ENCODE measurements around the gene BOD1L2. TPM values are rescaled to one million over a fixed set of nuclear protein-coding genes. Genes with fewer than 3 reads are reported as not detected.

BOD1L2 gene
- total RNA-seq: under 1 TPM in 2 of 8 experiments, not detected in 6; 0.05 to 0.38 TPM

DNA sequence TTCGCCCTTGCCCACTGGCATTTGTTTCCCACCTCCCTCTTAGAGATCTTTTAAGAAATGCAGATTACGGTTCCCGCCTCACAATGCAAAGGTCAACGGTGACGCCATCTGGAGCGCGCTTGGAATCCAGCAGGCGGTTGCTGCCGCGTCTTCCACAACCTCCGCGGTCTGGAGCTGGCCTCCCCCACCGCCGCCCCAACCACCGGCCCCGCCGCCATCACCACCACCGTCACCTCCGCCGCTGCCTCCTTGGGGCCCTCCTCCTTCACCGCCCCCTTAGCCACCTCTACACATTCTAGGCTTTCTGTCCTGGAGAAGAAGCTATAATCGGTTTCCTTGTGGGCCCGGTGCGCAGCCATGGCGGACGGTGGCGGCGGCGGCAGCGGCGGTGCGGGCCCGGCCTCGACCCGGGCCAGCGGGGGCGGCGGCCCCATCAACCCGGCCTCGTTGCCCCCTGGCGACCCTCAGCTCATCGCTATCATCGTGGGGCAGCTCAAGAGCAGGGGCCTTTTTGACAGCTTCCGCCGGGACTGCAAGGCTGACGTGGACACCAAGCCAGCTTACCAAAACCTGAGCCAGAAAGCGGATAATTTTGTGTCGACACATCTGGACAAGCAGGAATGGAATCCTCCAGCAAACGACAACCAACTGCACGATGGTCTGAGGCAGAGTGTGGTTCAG lies at the start of gene BOD1L2:
Gene BOD1L2 (plus strand): TSS at position 132 of the 681 bp plus-strand sequence. CDS start 226 bp downstream, at position 358.
- Histone ChIP-seq H3K4me3 (no peak within 1 kb of the TSS), H3K4me1 (replicated peaks in 1 of 2) (peaks cover 43 to 44% of the 10 kb centered on the region in 2 donors), H3K27ac (no peak within 1 kb of the TSS)
- no peak for ATAC-seq (replicated peaks in 6 of 8)
- in situ Hi-C loops (cut with MboI; ENCODE audit: low pct_unique_long_range_greater_than_20kb in 2 of 9, low sequenced_read_pairs in 9 of 9, unreplicated experiment in 9 of 9): no loop called here
- 38 to 100% (median 95%) methylated on average over 1 to 11 of the region's 50 CpGs; no CpG with 5 or more reads in 4 of the 10 experiments for WGBS, 10 experiments

- peak in 4 of 8 experiments; percentile 38 to 55 (median 51) for ATAC-seq (replicated peaks in 6 of 8)
Measured at GRCh38 chr18:57107140-57107832, 39.6 kb upstream of the BOD1L2 start.

GRCh38 chr18:57110290-57110689 lies 36.6 kb upstream of the BOD1L2 start:
- no peak overlapping the region for H3K27ac ChIP-seq
- in situ Hi-C loops (cut with MboI; ENCODE audit: low pct_unique_long_range_greater_than_20kb in 2 of 9, low sequenced_read_pairs in 9 of 9, unreplicated experiment in 9 of 9): no loop called here
- no peak overlapping the region for H3K4me3 ChIP-seq
- peak in 4 of 8 experiments; percentile 8 to 58 (median 46) for ATAC-seq (replicated peaks in 6 of 8)
- WGBS, 10 experiments: 0 to 80% (median 50%) methylated on average over 2 to 4 of the region's 4 CpGs; no CpG with 5 or more reads in 1 of the 10 experiments
- peaks cover 14 to 15% of the 10 kb centered on the region in 2 donors for H3K4me1 ChIP-seq (replicated peaks in 1 of 2)

More at GRCh38 chr18:57107140-57107832, 39.6 kb upstream of the BOD1L2 start:
- Histone ChIP-seq H3K27ac (no peak overlapping the region), H3K4me1 (replicated peaks in 1 of 2) (no peaks in the 10 kb centered on the region), H3K4me3 (no peak overlapping the region)
- 0 to 90% (median 67%) methylated on average over 1 to 4 of the region's 4 CpGs; no CpG with 5 or more reads in 1 of the 10 experiments for WGBS, 10 experiments
- in situ Hi-C loops (cut with MboI; ENCODE audit: low pct_unique_long_range_greater_than_20kb in 2 of 9, low sequenced_read_pairs in 9 of 9, unreplicated experiment in 9 of 9): no loop called here

- in situ Hi-C loops (cut with MboI; ENCODE audit: low pct_unique_long_range_greater_than_20kb in 2 of 9, low sequenced_read_pairs in 9 of 9, unreplicated experiment in 9 of 9): no loop called here
- Histone ChIP-seq H3K4me1 (replicated peaks in 1 of 2) (peaks cover 24 to 27% of the 10 kb centered on the region in 2 donors), H3K27ac (peak overlapping the region; percentile 34 to 67), H3K4me3 (no peak overlapping the region)
- ATAC-seq (replicated peaks in 6 of 8): peak in 5 of 8 experiments; percentile 76 to 93 (median 90)
- WGBS, 10 experiments: 0 to 60% (median 37%) methylated on average over 1 to 4 of the region's 4 CpGs; no CpG with 5 or more reads in 4 of the 10 experiments
Measured at GRCh38 chr18:57113799-57114420, 33.0 kb upstream of the BOD1L2 start.

DNA sequence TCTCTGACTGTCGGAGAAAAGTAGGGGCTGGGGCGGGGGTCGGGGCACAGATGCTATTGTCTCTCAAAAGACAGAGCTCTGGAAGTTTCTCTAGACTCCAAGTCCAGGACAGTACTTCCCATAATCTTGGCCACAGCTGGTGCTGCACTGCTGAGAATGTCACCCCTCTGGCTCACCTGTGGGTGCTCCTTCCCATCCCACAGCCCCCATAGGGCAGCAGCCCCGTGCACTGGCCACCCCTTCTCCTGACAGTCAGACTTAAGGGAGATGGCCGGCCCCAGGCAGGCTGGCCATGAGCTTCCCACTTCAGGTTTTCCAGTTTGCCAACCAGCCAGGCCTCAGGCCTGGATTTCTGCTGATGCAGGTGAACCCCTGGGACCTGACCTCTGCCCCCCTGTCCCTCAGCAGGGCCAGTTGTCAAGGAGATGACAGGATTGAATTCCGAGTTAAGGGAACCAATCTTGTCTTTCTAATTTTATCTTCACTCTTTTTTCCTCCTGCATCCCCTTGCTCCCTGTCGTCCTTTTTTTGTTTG lies 30.2 kb upstream of the BOD1L2 start:
- Histone ChIP-seq H3K4me1 (replicated peaks in 1 of 2) (peaks cover 27 to 28% of the 10 kb centered on the region in 2 donors), H3K27ac (no peak overlapping the region), H3K4me3 (no peak overlapping the region)
- WGBS, 10 experiments: 0 to 58% (median 43%) methylated on average over 1 to 4 of the region's 7 CpGs; no CpG with 5 or more reads in 1 of the 10 experiments
- in situ Hi-C loops (cut with MboI; ENCODE audit: low pct_unique_long_range_greater_than_20kb in 2 of 9, low sequenced_read_pairs in 9 of 9, unreplicated experiment in 9 of 9): no loop called here
- no peak for ATAC-seq (replicated peaks in 6 of 8)

GRCh38 chr18:57121542-57122112 lies 25.3 kb upstream of the BOD1L2 start:
- 0 to 47% (median 16%) methylated on average over 1 to 7 of the region's 33 CpGs; no CpG with 5 or more reads in 6 of the 10 experiments for WGBS, 10 experiments
- Histone ChIP-seq H3K27ac (no peak overlapping the region), H3K4me3 (no peak overlapping the region), H3K4me1 (replicated peaks in 1 of 2) (peaks cover 14 to 21% of the 10 kb centered on the region in 2 donors)
- ATAC-seq (replicated peaks in 6 of 8): peak in 6 of 8 experiments; percentile 17 to 74 (median 58)
- in situ Hi-C loops (cut with MboI; ENCODE audit: low pct_unique_long_range_greater_than_20kb in 2 of 9, low sequenced_read_pairs in 9 of 9, unreplicated experiment in 9 of 9): no loop called here

GRCh38 chr18:57122936-57123510 lies 23.9 kb upstream of the BOD1L2 start:
- in situ Hi-C loops (cut with MboI; ENCODE audit: low pct_unique_long_range_greater_than_20kb in 2 of 9, low sequenced_read_pairs in 9 of 9, unreplicated experiment in 9 of 9): no loop called here
- Histone ChIP-seq H3K27ac (no peak overlapping the region), H3K4me1 (replicated peaks in 1 of 2) (peaks cover 10 to 12% of the 10 kb centered on the region in 2 donors), H3K4me3 (no peak overlapping the region)
- WGBS, 10 experiments: 0 to 57% (median 16%) methylated on average over 1 to 6 of the region's 6 CpGs; no CpG with 5 or more reads in 1 of the 10 experiments
- ATAC-seq (replicated peaks in 6 of 8): no peak

DNA sequence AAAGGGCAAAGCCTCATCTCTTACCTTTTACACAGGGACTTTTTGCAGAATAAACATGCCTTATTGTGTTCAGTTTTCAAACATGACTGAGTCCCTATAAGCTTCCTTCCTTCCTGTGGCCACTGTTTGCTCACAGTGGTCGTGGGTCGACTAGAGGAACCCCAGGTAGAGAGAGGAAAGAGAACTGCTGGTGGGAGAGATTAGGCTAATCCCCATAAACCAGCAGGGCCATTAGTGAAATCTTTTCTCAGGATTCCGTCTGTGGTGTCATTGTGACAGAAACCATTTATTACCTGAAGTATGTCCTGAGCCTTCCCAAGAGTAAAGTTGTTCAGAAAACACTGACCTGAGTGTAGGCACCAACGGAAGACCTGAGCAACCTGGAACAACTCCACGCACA lies 21.3 kb upstream of the BOD1L2 start:
- ATAC-seq (replicated peaks in 6 of 8): no peak
- Histone ChIP-seq H3K27ac (no peak overlapping the region), H3K4me3 (no peak overlapping the region), H3K4me1 (replicated peaks in 1 of 2) (peaks cover 21 to 25% of the 10 kb centered on the region in 2 donors)
- WGBS, 10 experiments: 0 to 96% (median 79%) methylated on average over 1 to 5 of the region's 5 CpGs
- in situ Hi-C loops (cut with MboI; ENCODE audit: low pct_unique_long_range_greater_than_20kb in 2 of 9, low sequenced_read_pairs in 9 of 9, unreplicated experiment in 9 of 9): no loop called here

- peaks cover 15 to 18% of the 10 kb centered on the region in 2 donors for H3K4me1 ChIP-seq (replicated peaks in 1 of 2)
- in situ Hi-C loops (cut with MboI; ENCODE audit: low pct_unique_long_range_greater_than_20kb in 2 of 9, low sequenced_read_pairs in 9 of 9, unreplicated experiment in 9 of 9): no loop called here
- WGBS, 10 experiments: 0 to 74% (median 25%) methylated on average over 1 to 8 of the region's 8 CpGs; no CpG with 5 or more reads in 3 of the 10 experiments
- no peak overlapping the region for H3K27ac ChIP-seq
- ATAC-seq (replicated peaks in 6 of 8): peak in 2 of 8 experiments; percentile 21 to 61
- no peak overlapping the region for H3K4me3 ChIP-seq
Measured at GRCh38 chr18:57128220-57128932, 18.5 kb upstream of the BOD1L2 start.

DNA sequence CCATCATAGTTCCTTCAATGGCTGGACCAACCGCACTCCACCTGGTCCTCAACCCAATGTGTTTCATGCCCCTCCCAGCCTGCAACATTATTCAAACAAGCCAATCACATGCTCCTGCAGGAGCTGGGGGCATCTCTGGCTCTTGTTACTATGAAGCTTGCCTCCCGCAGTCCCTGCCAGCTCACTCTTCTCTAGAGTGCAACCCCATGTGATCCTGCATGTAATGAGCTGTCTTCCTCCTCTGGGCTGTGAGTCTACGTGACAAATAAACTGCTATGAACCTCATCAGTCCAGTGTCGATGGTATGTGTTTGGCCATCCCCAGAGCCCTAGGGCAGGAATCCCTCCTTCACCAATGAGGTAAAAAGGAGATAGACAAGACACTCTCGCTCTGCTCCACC lies 15.8 kb upstream of the BOD1L2 start:
- peak in 5 of 8 experiments; percentile 92 to 95 (median 94) for ATAC-seq (replicated peaks in 6 of 8)
- H3K4me1 ChIP-seq (replicated peaks in 1 of 2): peaks cover 24 to 29% of the 10 kb centered on the region in 2 donors
- in situ Hi-C loops (cut with MboI; ENCODE audit: low pct_unique_long_range_greater_than_20kb in 2 of 9, low sequenced_read_pairs in 9 of 9, unreplicated experiment in 9 of 9): no loop called here
- no peak overlapping the region for H3K27ac ChIP-seq
- no peak overlapping the region for H3K4me3 ChIP-seq
- WGBS, 10 experiments: 7 to 100% (median 81%) methylated on average over 2 to 3 of the region's 5 CpGs; no CpG with 5 or more reads in 4 of the 10 experiments

DNA sequence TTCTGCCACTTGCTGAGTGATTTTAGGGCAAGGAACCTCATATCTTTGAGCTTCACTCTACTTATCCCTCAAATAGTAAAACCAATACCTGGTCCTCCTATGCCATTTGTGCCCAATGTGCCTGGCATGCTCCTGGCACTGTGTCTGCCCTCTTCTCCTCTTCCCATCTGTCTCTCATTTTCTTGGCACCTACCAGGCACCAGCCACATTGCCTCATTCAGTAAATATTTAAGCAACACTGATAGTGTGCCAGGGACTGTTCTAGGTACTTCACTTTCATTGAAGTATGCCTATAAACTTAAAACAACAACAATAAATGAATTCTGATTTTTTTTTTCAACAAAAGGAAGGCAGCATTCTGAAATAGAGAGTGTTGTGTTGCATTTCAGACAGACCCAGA lies 15.1 kb upstream of the BOD1L2 start:
- in situ Hi-C loops (cut with MboI; ENCODE audit: low pct_unique_long_range_greater_than_20kb in 2 of 9, low sequenced_read_pairs in 9 of 9, unreplicated experiment in 9 of 9): no loop called here
- H3K27ac ChIP-seq: no peak overlapping the region
- ATAC-seq (replicated peaks in 6 of 8): no peak
- no peak overlapping the region for H3K4me3 ChIP-seq
- peaks cover 24 to 29% of the 10 kb centered on the region in 2 donors for H3K4me1 ChIP-seq (replicated peaks in 1 of 2)
